Activated T-cell treated with anti-CD3 and anti-CD28 coated beads for 24 hours (primary cell): ENCODE measurements around the gene SLC22A5.
A peak's percentile ranks its signal among the peaks of the same experiment; 100 is the strongest.

Experiments used
- DNase-seq: peaks from one replicate; pipeline ENCODE4 v3.0.0-alpha.2; 2020; ENCODE audit warnings: low read depth

SLC22A5 gene

DNA sequence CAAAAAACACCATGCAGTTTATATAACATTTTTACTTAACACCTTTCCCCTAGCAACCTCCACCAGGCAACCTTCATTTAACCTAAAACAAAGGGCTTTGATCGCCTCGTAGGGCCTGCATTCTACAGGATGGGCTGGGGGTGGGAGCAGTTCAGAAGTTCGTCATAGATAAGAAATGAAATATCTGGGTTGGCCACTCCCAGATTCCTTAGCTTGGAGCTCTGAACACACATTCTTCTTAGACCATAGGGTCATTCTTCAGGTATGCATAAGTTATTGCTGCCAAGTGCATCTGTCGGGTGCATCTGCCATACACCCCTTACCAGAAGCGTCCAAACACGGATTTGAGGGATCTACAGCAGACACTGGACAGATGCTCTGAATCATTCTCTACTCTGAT, 4.3 kb upstream of the SLC22A5 start:
- DNase-seq = no peak

DNA sequence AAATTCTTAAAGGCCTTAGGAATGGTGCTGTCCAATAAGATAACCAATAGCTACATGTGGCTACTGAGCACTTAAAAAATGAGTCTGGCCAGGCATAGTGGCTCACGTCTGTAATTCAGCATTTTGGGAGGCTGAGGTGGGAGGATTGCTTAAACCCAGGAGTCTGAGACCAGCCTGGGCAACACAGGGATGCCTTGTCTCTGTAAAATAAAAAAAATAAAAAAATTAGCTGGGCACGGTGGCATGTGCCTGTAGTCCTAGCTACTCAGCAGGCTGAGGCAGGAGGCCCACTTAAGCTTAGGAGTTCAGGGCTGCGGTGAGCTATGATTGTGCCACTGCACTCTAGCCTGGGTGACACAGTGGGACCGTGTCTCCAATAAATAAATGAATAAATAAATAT, 1.3 kb upstream of the SLC22A5 start:
- DNase-seq = no peak

- DNase-seq = no peak
Observed at GRCh38 chr5:132369007-132369473, 470 bp upstream of the SLC22A5 start.

DNA sequence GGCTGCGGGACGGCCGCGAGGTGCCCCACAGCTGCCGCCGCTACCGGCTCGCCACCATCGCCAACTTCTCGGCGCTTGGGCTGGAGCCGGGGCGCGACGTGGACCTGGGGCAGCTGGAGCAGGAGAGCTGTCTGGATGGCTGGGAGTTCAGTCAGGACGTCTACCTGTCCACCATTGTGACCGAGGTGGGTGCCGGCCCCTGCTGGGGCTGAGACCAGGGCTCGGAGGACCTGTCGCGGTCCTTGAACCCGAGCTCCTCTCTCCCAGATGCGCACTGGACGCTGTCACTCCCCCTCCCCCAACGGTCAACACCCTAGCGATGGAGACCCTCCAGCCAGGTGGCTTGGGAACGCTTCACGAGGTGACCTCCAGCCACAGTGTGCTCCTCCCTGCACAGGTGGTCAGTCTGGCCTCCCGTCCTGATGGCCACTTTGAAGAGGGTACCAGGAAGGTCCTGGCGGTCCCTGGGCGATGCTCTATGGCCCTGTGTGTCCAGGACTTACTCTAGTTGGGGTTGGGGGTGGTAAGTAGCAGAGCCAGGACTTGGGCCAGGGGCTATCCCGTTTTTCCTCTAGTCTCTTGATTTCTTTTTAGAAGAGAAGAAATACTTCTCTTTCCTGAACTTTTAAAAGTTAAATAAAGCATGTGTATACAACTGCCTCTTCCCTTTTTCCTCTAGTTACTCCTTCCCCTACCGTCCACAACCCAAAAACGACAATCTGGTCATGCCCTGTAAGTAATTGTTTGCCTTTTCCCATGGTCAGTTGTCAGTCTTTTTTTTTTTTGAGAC, 866 bp downstream of the SLC22A5 start:
- no peak for DNase-seq

- DNase-seq = no peak
Observed at GRCh38 chr5:132370971-132371602, 1.6 kb downstream of the SLC22A5 start.

GRCh38 chr5:132371603-132371994, 2.1 kb downstream of the SLC22A5 start:
- DNase-seq = no peak

- DNase-seq = no peak
Observed at GRCh38 chr5:132372127-132372526, 2.6 kb downstream of the SLC22A5 start.

DNA sequence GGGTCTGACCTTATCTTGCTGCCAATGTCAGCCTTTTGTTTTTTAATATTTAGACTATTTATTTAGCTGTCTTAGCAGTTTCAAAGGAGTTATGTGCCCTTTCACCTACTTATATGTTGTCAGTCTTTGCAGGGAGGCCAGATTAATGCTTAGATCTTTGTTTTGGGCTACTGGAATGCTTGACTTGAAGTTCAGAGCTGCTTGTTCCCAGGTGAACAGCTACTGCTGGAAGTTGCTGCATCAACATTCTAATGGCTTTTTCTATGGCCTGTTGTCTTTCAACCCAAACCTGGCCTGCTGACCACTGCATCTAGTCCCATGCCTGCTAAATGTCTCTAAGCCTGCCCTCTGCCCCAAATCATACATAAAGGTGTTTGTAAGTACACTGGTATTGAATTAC, 3.0 kb downstream of the SLC22A5 start:
- DNase-seq = no peak

DNA sequence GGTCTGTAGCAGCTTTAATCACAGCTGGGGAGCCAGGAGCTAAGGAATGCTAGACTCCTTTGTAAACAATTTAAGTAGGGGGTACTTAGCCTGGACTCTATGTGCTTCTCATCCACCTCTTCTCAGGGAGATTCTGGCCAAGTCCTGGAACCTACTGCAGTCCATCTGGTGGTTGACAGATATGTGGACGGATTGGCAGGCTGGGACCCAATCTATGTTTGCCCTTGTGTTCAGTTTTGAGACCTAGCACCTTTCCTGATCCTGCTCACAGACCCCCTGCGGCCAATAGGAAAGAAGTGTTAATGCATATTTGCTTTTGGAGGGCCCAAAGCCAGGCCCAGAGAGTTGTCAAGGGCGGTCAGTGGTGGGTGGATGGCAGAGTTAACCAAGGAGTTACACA, 6.4 kb downstream of the SLC22A5 start:
- DNase-seq = no peak

- no peak for DNase-seq
Observed at GRCh38 chr5:132376694-132377641, 7.5 kb downstream of the SLC22A5 start.

- no peak for DNase-seq
Observed at GRCh38 chr5:132377738-132378137, 8.2 kb downstream of the SLC22A5 start.

GRCh38 chr5:132378580-132378979, 9.1 kb downstream of the SLC22A5 start:
- DNase-seq = no peak

DNA sequence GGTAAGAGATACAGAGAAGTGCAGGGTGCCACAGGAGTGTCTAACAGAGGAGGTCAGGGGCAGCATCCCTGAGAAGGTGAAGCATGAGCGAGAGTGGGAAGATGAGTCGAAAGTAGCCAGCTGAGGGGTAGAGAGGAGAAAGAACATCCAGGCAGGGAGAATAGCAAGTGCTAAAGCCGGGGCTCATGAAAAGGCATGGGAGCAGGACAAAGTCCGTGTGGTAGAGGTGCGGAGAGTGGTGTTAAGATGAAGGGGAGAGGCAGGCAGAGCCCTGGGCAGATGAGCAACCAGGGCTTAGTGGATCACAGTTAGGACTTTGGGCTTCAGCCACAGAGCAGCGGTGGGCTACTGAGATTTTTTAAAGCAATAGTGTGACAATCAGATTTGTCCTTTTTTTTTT, 10.5 kb downstream of the SLC22A5 start:
- no peak for DNase-seq

DNA sequence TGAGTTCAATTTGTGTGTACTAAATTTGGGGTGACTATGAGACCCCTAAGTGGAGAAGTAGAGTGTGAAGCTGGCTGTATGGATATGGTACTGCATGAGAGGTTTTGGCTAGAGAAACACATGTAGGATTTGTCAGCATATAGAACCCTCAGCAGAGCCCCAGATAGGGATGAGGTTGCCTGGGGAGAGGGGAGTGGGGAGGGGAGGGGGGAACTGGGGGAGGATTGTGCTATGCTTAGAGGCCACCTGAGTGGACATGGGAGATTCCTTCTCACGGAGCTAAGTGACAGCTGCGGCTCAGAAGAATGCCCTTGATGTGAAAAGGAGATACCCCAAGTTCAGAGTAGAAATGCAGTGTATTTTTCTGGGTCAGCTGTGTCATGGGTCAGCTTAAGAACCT, 11.2 kb downstream of the SLC22A5 start:
- DNase-seq = no peak

GRCh38 chr5:132381614-132382013, 12.1 kb downstream of the SLC22A5 start:
- DNase-seq = no peak

- no peak for DNase-seq
Observed at GRCh38 chr5:132383261-132383660, 13.8 kb downstream of the SLC22A5 start.

DNA sequence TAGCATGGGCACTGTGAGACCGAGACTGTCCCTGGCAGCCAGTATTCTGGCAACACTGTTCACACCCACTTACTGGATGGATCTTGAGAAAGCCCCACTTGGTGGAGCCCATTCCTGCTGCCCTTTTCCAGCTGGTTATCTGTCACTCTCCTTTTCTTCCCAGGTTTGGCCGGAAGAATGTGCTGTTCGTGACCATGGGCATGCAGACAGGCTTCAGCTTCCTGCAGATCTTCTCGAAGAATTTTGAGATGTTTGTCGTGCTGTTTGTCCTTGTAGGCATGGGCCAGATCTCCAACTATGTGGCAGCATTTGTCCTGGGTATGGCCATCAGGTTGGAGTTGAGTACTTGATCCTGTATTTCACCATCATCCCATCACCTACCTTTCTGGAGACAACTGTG, 14.5 kb downstream of the SLC22A5 start:
- no peak for DNase-seq

DNA sequence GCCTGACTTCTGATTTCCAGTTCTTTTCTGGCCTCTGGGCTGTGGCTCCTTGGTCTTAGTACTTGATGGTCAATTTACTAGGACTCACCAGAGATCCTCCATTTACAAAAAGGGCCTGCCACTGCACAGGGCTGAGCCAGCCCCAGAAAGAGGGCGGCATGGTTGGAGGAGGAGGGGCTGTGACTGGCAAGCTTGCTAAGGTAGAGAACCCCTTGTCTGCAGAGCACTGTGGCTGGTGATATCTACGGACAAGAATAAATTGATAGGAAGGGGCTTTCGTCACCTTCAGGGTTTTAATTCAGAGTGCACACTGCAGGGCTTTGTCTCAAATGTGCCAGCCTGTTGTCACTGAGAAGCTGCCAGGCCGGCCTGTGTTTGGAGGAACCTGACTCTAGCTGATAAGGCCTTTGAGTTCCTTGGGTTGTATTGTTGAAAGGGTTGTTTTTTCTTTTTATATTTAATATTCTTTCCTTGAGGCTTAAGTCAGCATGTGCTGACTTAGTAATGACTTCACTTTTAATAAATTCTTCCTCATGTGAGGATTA, 15.1 kb downstream of the SLC22A5 start:
- no peak for DNase-seq

GRCh38 chr5:132385326-132386105, 16.0 kb downstream of the SLC22A5 start:
- DNase-seq = peak; percentile 46

GRCh38 chr5:132386644-132387286, 17.3 kb downstream of the SLC22A5 start:
- DNase-seq = peak; percentile 67

DNA sequence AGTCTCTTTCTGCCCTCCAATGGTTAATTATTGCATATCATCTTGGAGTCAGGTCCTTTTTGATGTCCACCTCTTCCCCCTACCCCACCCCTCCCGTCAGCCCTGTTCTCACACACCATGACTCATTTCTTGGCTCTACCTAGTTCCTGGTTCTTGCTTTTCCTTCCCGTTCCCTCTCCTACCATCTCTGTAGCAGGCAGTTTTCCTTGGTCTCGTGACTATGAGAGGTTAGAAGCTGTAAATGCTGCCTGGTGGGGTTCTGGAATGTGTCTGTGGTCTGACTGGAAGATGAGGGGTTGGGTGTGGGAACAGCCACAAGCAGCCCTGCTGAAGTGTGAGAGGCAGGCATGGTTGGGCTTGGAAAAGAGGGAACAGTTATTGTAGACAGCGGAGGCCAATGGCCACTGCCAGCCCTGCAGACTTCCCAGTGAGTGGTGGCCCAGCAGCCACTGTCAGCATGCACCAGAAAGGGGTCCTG, 18.2 kb downstream of the SLC22A5 start:
- no peak for DNase-seq
